ENCODE results near the gene SEC24A.
A peak's percentile ranks its signal among the peaks of the same experiment; 100 is the strongest.
"Not testable (repeated sequence)": the region's sequence is repeated elsewhere in the genome, so short reads cannot be mapped to it uniquely, and the experiment has no call there.

Gene SEC24A

DNA sequence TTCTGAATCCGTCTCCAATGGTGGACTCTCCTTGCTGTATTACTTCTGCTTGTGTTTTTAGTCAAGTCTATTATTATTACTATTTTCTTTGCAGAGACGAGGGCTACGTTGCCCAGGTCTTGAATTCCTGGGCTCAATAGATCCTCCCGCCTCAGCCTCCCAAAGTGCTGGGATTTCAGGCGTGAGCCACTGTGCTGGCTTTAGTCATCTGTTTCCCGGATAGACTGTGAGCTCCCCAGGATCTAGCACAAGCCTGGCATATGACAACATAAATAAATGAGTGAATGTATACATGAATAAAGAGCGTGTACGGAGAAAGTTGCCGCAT, 109.6 kb downstream of the SEC24A start:
- no peak for DNase-seq

DNA sequence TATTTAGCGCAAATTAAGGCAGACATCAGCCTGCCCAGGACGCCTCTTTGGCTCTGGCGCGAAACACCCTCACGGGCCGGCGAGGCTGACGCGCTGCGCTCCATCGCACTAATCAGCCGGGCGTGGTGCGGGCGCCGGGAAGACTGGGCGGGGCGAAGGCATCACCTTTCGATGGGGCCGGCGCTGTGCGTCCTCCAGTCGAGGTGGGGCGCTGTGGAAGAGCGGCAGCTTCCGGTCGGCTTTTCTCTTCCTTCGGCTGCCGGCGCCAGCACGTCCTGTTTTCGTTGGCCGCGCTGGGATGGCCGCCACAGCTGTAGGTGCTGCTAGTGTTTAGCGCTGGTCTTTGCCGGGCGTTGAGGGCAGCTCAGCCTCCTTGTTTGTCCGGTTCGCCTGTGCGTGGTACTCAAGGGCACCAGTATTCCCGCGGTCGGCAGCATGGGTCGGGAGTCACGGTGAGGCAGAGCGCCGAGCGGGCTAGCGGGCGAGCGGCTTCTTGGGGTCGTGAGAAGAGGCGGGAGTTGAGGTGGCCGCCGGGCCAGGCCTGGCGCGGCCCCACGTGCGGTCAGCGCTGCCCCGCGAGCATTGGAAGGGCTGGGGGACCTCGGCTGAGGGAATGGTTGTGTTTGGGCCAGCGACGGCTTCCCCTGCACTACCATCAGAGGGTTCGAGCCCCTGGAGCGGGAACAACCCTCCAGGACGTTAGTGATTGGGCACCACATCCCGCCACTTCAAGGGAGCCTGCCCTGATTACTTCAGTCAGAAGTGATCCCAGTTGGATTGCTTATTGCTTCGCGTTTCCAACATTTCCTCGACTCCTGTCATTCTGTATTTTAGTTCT, 110.1 kb downstream of the SEC24A start, which contains the start of gene DDX46:
TSS of gene DDX46 (plus strand) at position 276 of the 838 bp plus-strand sequence. CDS start at position 436, 160 bp downstream.
- DNase-seq = peak; percentile 86

DNA sequence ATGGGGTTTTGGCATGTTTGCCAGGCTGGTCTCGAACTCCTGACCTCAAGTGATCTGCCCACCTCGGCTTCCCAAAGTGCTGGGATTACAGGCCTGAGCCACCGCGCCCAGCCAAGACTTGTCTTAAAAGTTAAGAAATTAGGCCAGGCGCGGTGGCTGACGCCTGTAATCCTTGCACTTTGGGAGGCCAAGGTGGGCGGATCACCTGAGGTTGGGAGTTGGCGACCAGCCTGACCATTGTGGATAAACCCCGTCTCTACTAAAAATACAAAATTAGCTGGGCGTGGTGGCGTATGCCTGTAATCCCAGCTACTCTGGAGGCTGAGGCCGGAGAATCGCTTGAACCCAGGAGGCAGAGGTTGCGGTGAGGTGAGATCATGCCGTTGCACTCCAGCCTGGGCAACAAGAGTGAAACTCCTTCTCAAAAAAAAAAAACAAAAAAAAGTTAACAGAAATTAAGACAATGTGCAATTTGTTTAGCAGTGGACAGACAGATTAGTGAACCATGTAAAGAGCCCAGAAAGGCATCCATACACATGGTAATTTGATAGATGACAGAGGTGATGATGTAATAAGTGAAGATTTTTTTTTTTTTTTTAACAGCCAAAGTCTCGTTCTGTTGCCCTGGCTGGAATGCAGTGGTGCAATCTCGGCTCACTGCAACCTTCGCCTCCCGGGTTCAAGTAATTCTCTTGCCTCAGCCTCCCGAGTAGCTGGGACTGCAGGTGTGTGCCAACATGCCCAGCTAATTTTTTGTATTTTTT, 119.1 kb downstream of the SEC24A start:
- not testable (repeated sequence) for DNase-seq

DNA sequence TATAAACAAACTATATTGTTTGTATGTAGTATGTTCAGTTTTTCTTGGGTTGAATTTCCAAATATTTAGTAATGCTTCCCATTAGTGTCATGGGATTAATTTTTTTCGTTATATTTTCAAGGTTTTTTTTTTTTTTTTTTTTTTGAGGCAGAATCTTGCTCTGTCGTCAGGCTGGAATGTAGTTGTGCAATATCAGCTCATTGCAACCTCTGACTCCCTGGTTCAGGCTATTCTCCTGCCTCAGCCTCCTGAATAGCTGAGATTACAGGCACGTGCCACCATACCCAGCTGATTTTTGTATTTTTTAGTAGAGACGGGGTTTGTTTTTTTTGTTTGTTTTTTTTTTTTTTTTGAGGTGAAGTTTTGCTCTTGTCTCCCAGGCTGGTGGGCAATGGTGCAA, 120.6 kb downstream of the SEC24A start:
- DNase-seq = no peak

DNA sequence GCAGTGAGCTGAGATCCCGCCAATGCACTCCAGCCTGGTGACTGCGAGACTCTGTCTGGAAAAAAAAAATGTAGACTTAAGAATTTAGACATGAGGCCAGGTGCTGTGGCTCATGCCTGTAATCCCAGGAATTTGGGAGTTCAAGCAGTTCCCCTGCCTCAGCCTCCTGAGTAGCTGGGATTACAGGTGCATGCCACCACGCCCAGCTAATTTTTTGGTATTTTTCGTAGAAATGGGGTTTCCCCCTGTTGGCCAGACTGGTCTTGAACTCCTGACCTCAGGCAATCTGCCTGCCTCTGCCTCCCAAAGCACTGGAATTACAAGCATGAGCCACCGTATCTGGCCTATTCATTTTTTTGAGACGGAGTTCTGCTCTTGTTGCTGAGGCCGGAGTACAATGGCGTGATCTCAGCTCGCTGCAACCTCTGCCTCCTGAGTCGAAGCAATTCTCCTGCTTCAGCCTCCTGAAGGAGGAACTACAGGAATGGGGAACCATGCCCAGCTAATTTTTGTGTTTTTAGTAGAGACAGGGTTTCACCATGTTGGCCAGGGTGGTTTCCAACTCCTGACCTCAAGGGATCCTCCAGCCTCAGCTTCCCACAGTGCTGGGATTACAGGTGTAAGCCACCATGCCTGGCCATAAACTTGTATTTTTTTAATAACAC, 124.0 kb downstream of the SEC24A start:
- DNase-seq = no peak

DNA sequence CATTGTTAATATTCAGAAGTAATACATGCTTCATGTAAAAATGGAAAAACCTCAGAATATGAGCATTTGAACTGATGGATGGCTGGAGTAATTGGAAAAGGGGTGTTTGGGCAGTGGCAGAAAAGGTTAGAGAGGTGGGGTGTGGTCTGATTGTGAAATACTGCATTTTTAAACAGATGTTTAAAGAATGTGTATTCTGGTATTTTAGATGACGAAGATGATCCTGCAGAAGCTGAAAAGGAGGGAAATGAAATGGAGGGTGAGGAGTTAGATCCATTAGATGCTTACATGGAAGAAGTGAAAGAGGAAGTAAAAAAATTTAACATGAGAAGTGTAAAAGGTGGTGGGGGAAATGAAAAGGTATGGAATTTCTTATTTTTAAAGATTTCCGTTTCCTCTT, 128.8 kb downstream of the SEC24A start:
- DNase-seq = no peak

All from NCI-H1694 treated with DMSO at 0.1 percent for 48 hours (cell line).